HCT116 (cell line): ENCODE data around the gene RAB25. TPM values are rescaled to one million over a fixed set of nuclear protein-coding genes. Genes with fewer than 3 reads are reported as not detected.
A peak's percentile ranks its signal among the peaks of the same experiment; 100 is the strongest.

Experiments
- ATAC-seq: fragments of 200-7000 bp; cut with Tn5 transposase; 2 replicates; pipeline ENCODE4 v1.9.1; 2020; ENCODE audit warnings: mild to moderate bottlenecking, moderate library complexity
- BruUV-seq: library from RNA; stranded (reverse); fragments of 400-500 nt; replicated peaks from 2 replicates; lab custom pipeline; 2021; lab: Mats Ljungman, UMichigan
- CTCF ChIA-PET: fragments of 300-600 bp; sonication (Branson Sonifier 250); formaldehyde crosslinking; loops from one replicate; lab custom pipeline; 2021; ENCODE audit warnings: antibody characterized with exemption; lab: Charles Lee
- POLR2A ChIA-PET: fragments of 300-600, 350-600 bp; sonication (Branson Sonifier 250); formaldehyde crosslinking; loops from one replicate; lab custom pipeline; 2021; ENCODE audit warnings: antibody characterized with exemption; lab: Charles Lee
- RAD21 ChIA-PET, 2 experiments: fragments of 300-600 bp; sonication (Branson Sonifier 250); formaldehyde crosslinking; loops; one replicate each; lab custom pipeline; 2023; ENCODE audit warnings: low total read pairs in 2 of 2; ENCODE audit not compliant: uncharacterized antibody in 2 of 2, unreplicated experiment in 2 of 2, low non-redundant PET in 1 of 2; lab: Charles Lee
- DNase-seq: peaks from one replicate; pipeline ENCODE4 v3.0.0-alpha.2; 2010; ENCODE audit warnings: low read depth, low spot score
- H2AFZ ChIP-seq: fragments of 200-600 bp; shearing (Covaris generic), sonication (generic); 2 replicates; pipeline ENCODE4 v1.6.1; 2017; ENCODE audit warnings: low read depth, mixed run types, mixed read lengths, antibody characterized with exemption, low read length; ENCODE audit not compliant: poor library complexity, severe bottlenecking
- H3K27ac ChIP-seq: 2 replicates; pipeline ENCODE4 v1.5.1; 2012; ENCODE audit warnings: low read depth, low read length
- H3K27me3 ChIP-seq: fragments of 200-600 bp; sonication (generic); 2 replicates; pipeline ENCODE4 v1.6.1; 2016; ENCODE audit warnings: mixed run types, low read length, mixed read lengths; ENCODE audit not compliant: insufficient read depth
- H3K36me3 ChIP-seq, 2 experiments: fragments of 200-500 bp in 1 of 2; fragments of 200-600 bp in 1 of 2; sonication (Bioruptor generic) in 1 of 2; sonication (generic) in 1 of 2; 2 replicates each; pipeline versions ENCODE4 v1.5.1 to v1.6.1; 2014 to 2016; ENCODE audit warnings: low read length in 2 of 2, inconsistent platforms in 1 of 2, mixed read lengths in 1 of 2, mixed run types in 1 of 2; ENCODE audit not compliant: insufficient read depth in 2 of 2, control insufficient read depth in 1 of 2
- H3K4me1 ChIP-seq, 2 experiments: fragments of 200-600 bp in 1 of 2; sonication (generic) in 1 of 2; 2 replicates each; pipeline versions ENCODE4 v1.5.1 to v1.6.1; 2012 to 2017; ENCODE audit warnings: low read length in 2 of 2, inconsistent platforms in 1 of 2, mild to moderate bottlenecking in 1 of 2, mixed read lengths in 1 of 2, mixed run types in 1 of 2, moderate library complexity in 1 of 2; ENCODE audit not compliant: insufficient read depth in 2 of 2, control insufficient read depth in 1 of 2
- H3K4me2 ChIP-seq: fragments of 200-600 bp; sonication (generic); 2 replicates; pipeline ENCODE4 v1.6.1; 2017; ENCODE audit warnings: mixed run types, low read length, mixed read lengths
- H3K4me3 ChIP-seq, 2 experiments: fragments of 200-600 bp in 1 of 2; sonication (generic) in 1 of 2; replicated peaks in 1 of 2; 2 replicates each; pipeline ENCODE4 v1.5.1; 2011 to 2016; ENCODE audit warnings: low read length in 2 of 2, control low read depth in 1 of 2, low read depth in 1 of 2, mild to moderate bottlenecking in 1 of 2, mixed read lengths in 1 of 2, mixed run types in 1 of 2
- H3K79me2 ChIP-seq: fragments of 200-600 bp; sonication (generic); 2 replicates; pipeline ENCODE4 v1.6.1; 2017; ENCODE audit warnings: mild to moderate bottlenecking, mixed run types, low read length, moderate library complexity, mixed read lengths; ENCODE audit not compliant: insufficient read depth
- H3K9ac ChIP-seq: fragments of 200-600 bp; sonication (generic); 2 replicates; pipeline ENCODE4 v1.6.1; 2016; ENCODE audit warnings: low read length, mixed read lengths
- H3K9me2 ChIP-seq: fragments of 200-600 bp; sonication (generic), shearing (Covaris generic); 2 replicates; pipeline ENCODE4 v1.6.1; 2017; ENCODE audit warnings: mixed run types, mild to moderate bottlenecking, moderate library complexity; ENCODE audit not compliant: insufficient read depth
- H3K9me3 ChIP-seq, 2 experiments: fragments of 200-500 bp in 1 of 2; fragments of 200-600 bp in 1 of 2; sonication (Bioruptor generic) in 1 of 2; sonication (generic) in 1 of 2; 2 replicates each; pipeline ENCODE4 v1.6.1; 2014 to 2017; ENCODE audit warnings: low read length in 2 of 2, mixed read lengths in 2 of 2, inconsistent platforms in 1 of 2, low read depth in 1 of 2, mild to moderate bottlenecking in 1 of 2, mixed run types in 1 of 2, moderate library complexity in 1 of 2; ENCODE audit not compliant: control insufficient read depth in 1 of 2, insufficient read depth in 1 of 2
- H4K20me1 ChIP-seq: fragments of 200-600 bp; sonication (generic), shearing (Covaris generic); 2 replicates; pipeline ENCODE4 v1.6.1; 2017; ENCODE audit warnings: mixed run types, mild to moderate bottlenecking, moderate library complexity; ENCODE audit not compliant: insufficient read depth
- ATF3 ChIP-seq: IDR thresholded peaks from 2 replicates; pipeline ENCODE4 v1.6.1; 2012
- CBX3 ChIP-seq: IDR thresholded peaks from 2 replicates; pipeline ENCODE4 v1.6.1; 2012; ENCODE audit warnings: low read depth
- CEBPB ChIP-seq: IDR thresholded peaks from 2 replicates; pipeline ENCODE4 v1.6.1; 2012; ENCODE audit warnings: low read depth
- CTCF ChIP-seq, 3 experiments: fragments of 200-600 bp in 1 of 3; sonication (generic) in 1 of 3; IDR thresholded peaks in 2 of 3; conservative IDR thresholded peaks in 1 of 3; 2 replicates each; pipeline ENCODE4 v1.5.1; 2012 to 2017; ENCODE audit warnings: low read depth in 2 of 3, low read length in 2 of 3, antibody characterized with exemption in 1 of 3, borderline replicate concordance in 1 of 3, control low read depth in 1 of 3, mild to moderate bottlenecking in 1 of 3, mixed read lengths in 1 of 3, mixed run types in 1 of 3, moderate library complexity in 1 of 3; ENCODE audit not compliant: insufficient read depth in 1 of 3
- EGR1 ChIP-seq: IDR thresholded peaks from 2 replicates; pipeline ENCODE4 v1.6.1; 2012; ENCODE audit warnings: low read depth
- ELF1 ChIP-seq: IDR thresholded peaks from 2 replicates; pipeline ENCODE4 v1.6.1; 2012; ENCODE audit warnings: low read depth, borderline replicate concordance
- EZH2 ChIP-seq: fragments of 200-600 bp; sonication (generic); IDR thresholded peaks from 2 replicates; pipeline ENCODE4 v1.6.1; 2017; ENCODE audit warnings: antibody characterized with exemption, mixed run types
- EZH2phosphoT487 ChIP-seq: fragments of 200-600 bp; IDR thresholded peaks from 2 replicates; pipeline ENCODE4 v1.6.1; 2018; ENCODE audit warnings: antibody characterized with exemption, borderline replicate concordance
- FOSL1 ChIP-seq: IDR thresholded peaks from 2 replicates; pipeline ENCODE4 v1.6.1; 2012; ENCODE audit warnings: low read depth
- POLR2AphosphoS5 ChIP-seq: IDR thresholded peaks from 2 replicates; pipeline ENCODE4 v1.6.1; 2011; ENCODE audit warnings: mild to moderate bottlenecking, low read depth, low read length, moderate library complexity
- RAD21 ChIP-seq: IDR thresholded peaks from 2 replicates; pipeline ENCODE4 v1.6.1; 2012; ENCODE audit warnings: low read depth, mild to moderate bottlenecking
- SP1 ChIP-seq: IDR thresholded peaks from 2 replicates; pipeline ENCODE4 v1.6.1; 2012; ENCODE audit warnings: low read depth
- TCF7L2 ChIP-seq: IDR thresholded peaks from 2 replicates; pipeline ENCODE4 v1.7.0; 2011; ENCODE audit warnings: borderline replicate concordance, inconsistent platforms; ENCODE audit not compliant: insufficient read depth, insufficient read length; ENCODE audit errors: extremely low read depth
- YY1 ChIP-seq: IDR thresholded peaks from 2 replicates; pipeline ENCODE4 v1.6.1; 2011; ENCODE audit warnings: low read length, low read depth, moderate library complexity, mild to moderate bottlenecking; ENCODE audit not compliant: insufficient replicate concordance; ENCODE audit errors: extremely low read depth
- ZBTB33 ChIP-seq: IDR thresholded peaks from 2 replicates; pipeline ENCODE4 v1.6.1; 2011; ENCODE audit warnings: mild to moderate bottlenecking, low read length, moderate library complexity; ENCODE audit not compliant: insufficient replicate concordance; ENCODE audit errors: extremely low read depth
- ZFX ChIP-seq: fragments of 450-650 bp; IDR thresholded peaks from 2 replicates; pipeline ENCODE4 v1.6.1; 2017
- ZNF274 ChIP-seq: fragments of 200-500 bp; sonication (Bioruptor generic); IDR thresholded peaks from 2 replicates; pipeline ENCODE4 v1.6.1; 2014; ENCODE audit warnings: mild to moderate bottlenecking, low read depth, low read length, inconsistent platforms
- intact Hi-C: fragments of 100-400 bp; cut with micrococcal nuclease; formaldehyde crosslinking; loops from 2 replicates; pipeline ENCODE4 v1.10.0; 2022
- total RNA-seq: library from RNA; stranded (reverse); gene quantifications from one replicate; pipeline ENCODE4 v1.2.1, GENCODE V29; 2021; ENCODE audit not compliant: unreplicated experiment

Gene RAB25
- total RNA-seq, 1 experiment from 2014 or later: 142 TPM

DNA sequence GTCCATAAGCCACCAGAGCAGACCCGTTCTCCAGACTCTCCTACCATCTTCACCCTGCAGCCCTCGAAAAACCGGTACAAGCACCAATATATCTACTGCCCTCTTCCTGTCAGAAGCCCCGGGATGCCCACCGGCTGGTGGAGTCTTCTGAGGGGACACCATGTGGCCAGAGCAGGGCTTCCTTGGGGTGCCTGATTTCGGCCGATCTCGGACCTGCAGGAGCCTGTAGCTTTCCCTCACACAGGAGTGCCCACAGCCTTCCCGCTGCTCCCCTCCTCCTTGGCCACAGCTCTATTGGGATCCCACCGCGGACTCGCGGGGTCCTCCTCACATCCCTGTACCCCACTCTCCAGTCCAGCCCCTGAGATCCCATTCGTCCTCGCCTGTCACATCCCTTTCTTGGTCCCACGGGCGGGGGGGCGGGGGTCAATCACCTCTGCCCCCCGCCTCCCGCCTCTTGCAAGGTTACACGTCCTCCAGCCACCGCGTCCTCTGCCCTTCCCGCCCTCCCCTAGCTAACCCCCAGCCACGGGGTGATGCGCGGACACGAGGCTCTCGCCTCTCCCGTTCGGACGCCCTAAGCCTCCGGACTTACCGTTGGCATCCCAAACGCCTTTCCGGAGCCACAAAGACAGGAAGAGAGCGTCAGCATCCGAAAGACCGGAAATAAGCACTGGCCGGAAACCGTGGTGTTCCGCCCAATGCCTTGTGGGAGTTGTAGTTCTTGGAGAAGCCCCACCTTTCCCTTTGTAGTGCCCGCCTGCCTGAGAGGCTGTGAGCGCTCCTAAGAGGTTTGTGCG, 40.5 kb upstream of the RAB25 start, which contains the start of gene SSR2 (continued):
- TF ChIP-seq ZBTB33 (no peak), ZNF274 (no peak), POLR2AphosphoS5 (peak; percentile 96), EZH2phosphoT487 (no peak), EGR1 (no peak), CBX3 (no peak), YY1 (peak; percentile 42), FOSL1 (no peak), CEBPB (no peak), RAD21 (no peak), ATF3 (no peak), TCF7L2 (peak; percentile 99)

- H3K9me3 ChIP-seq: no peaks in the 10 kb centered on the region
- no TSS peak for BruUV-seq
- H3K4me1 ChIP-seq: peaks cover 6 to 15% of the 10 kb centered on the region in 2 experiments; a peak in 3 of 4 replicates
- peak overlapping the region; percentile 68; the same call in 1 of the 2 replicates for H3K9ac ChIP-seq
- ChIA-PET POLR2A (interaction anchor here (1.1 kb wide), 1 partner anchor 11 kb away, joined by 4 read pairs; no protein-coding TSS in a partner anchor), RAD21 (no interaction called here), CTCF (interaction anchor here (0.7 kb wide), 1 partner anchor 8 kb away, joined by 3 read pairs; no protein-coding TSS in a partner anchor)
- peak overlapping the region; percentile 16 for H2AFZ ChIP-seq
- ATAC-seq (no peak), DNase-seq (no peak)
- peaks cover 20% of the 10 kb centered on the region for H3K79me2 ChIP-seq
- H4K20me1 ChIP-seq: no peaks in the 10 kb centered on the region
- peak overlapping the region; percentile 92 for H3K4me2 ChIP-seq
- no peaks in the 10 kb centered on the region for H3K27me3 ChIP-seq
- peak overlapping the region; percentile 79 for H3K4me3 ChIP-seq
- intact Hi-C loops: loop anchor here (2.0 kb wide), 1 partner anchor 34 kb away; the partner anchor contains the start of gene LAMTOR2
- H3K9me2 ChIP-seq: no peaks in the 10 kb centered on the region
- no peak overlapping the region for H3K27ac ChIP-seq
- peaks cover 5 to 20% of the 10 kb centered on the region in 2 experiments; a peak in 3 of 4 replicates for H3K36me3 ChIP-seq
- TF ChIP-seq YY1 (no peak), ELF1 (no peak), SP1 (no peak), ZFX (no peak), CTCF (IDR thresholded peaks at IDR 0.05 in 2 of 3, conservative IDR thresholded peaks at IDR 0.05 in 1 of 3; ENCODE audit: borderline replicate concordance in 1 of 3, insufficient read depth in 1 of 3, low read depth in 2 of 3, low read length in 2 of 3) (no peak), EZH2 (no peak), ATF3 (no peak), ZBTB33 (no peak), CEBPB (no peak), POLR2AphosphoS5 (no peak)
Observed at GRCh38 chr1:156021093-156021428, 39.9 kb upstream of the RAB25 start.
